ENCODE measurements around the gene TMTC1. TPM values are rescaled to one million over a fixed set of nuclear protein-coding genes. Genes with fewer than 3 reads are reported as not detected.

Gene TMTC1
- total and polyA plus RNA-seq, 2 of the 8 experiments (the other 6 are each of a cell fraction or from before 2014, with no cell fraction given): 15.4 to 20.8 TPM

GRCh38 chr12:29711381-29711780, 72.4 kb downstream of the TMTC1 start (continued):
- TF ChIP-seq USF2 (IDR thresholded peaks at IDR 0.05; ENCODE audit: low read length) (no peak), SAP30 (IDR thresholded peaks at IDR 0.05; ENCODE audit: insufficient read depth, insufficient replicate concordance, low read length) (no peak), NRF1 (IDR thresholded peaks at IDR 0.05; ENCODE audit: low read depth, low read length) (no peak), KDM4A (IDR thresholded peaks at IDR 0.05; ENCODE audit: low read depth, low read length, severe bottlenecking) (no peak), ZNF274 (IDR thresholded peaks at IDR 0.05; ENCODE audit: borderline replicate concordance, extremely low read depth, low read length) (no peak), RAD21 (IDR thresholded peaks at IDR 0.05 in 1 of 2, conservative IDR thresholded peaks at IDR 0.05 in 1 of 2; ENCODE audit: low read depth in 2 of 2, low read length in 2 of 2) (no peak)
